AG04450 (cell line): ENCODE results near the gene PSTPIP1. TPM values are rescaled to one million over a fixed set of nuclear protein-coding genes. Genes with fewer than 3 reads are reported as not detected.

Experiments
- CTCF ChIA-PET: fragments of 300-600, 350-600 bp; formaldehyde crosslinking; extraction: SDS; loops from one replicate; lab custom pipeline; 2022; ENCODE audit warnings: antibody characterized with exemption, inconsistent platforms; lab: Charles Lee
- POLR2A ChIA-PET: fragments of 350-600 bp; formaldehyde crosslinking; extraction: SDS; loops from one replicate; lab custom pipeline; 2021; ENCODE audit warnings: antibody characterized with exemption, inconsistent platforms; lab: Yijun Ruan, JAX
- DNase-seq: peaks from one replicate; pipeline ENCODE4 v3.0.0-alpha.2; 2011; ENCODE audit warnings: low read depth, low spot score
- H3K27ac ChIP-seq: one replicate; pipeline ENCODE4 v1.5.1; 2012; ENCODE audit warnings: low read depth, low read length, control low read depth
- H3K27me3 ChIP-seq: one replicate; pipeline ENCODE4 v1.6.0; 2012; ENCODE audit warnings: low read length; ENCODE audit not compliant: control insufficient read depth, insufficient read depth
- H3K4me3 ChIP-seq: 2 replicates; pipeline ENCODE4 v1.5.1; 2011; ENCODE audit warnings: mild to moderate bottlenecking, low read depth, low read length, control low read depth
- H3K9me3 ChIP-seq: 2 replicates; pipeline ENCODE4 v1.5.1; 2012; ENCODE audit warnings: low read length; ENCODE audit not compliant: control insufficient read depth, insufficient read depth
- polyA plus RNA-seq: library from polyadenylated mRNA; depleted of rRNA; stranded (reverse); fragments of >200 nt; gene quantifications from 2 replicates; pipeline ENCODE4 v1.2.3, GENCODE V29; 2011
- TF ChIP-seq, protein P1 (sequence below): IDR thresholded peaks from 2 replicates; pipeline ENCODE4 v1.5.1; 2011; ENCODE audit warnings: low read depth, low read length, control low read depth, inconsistent platforms

PSTPIP1 gene
- polyA plus RNA-seq, 1 experiment, result 0.21 TPM

DNA sequence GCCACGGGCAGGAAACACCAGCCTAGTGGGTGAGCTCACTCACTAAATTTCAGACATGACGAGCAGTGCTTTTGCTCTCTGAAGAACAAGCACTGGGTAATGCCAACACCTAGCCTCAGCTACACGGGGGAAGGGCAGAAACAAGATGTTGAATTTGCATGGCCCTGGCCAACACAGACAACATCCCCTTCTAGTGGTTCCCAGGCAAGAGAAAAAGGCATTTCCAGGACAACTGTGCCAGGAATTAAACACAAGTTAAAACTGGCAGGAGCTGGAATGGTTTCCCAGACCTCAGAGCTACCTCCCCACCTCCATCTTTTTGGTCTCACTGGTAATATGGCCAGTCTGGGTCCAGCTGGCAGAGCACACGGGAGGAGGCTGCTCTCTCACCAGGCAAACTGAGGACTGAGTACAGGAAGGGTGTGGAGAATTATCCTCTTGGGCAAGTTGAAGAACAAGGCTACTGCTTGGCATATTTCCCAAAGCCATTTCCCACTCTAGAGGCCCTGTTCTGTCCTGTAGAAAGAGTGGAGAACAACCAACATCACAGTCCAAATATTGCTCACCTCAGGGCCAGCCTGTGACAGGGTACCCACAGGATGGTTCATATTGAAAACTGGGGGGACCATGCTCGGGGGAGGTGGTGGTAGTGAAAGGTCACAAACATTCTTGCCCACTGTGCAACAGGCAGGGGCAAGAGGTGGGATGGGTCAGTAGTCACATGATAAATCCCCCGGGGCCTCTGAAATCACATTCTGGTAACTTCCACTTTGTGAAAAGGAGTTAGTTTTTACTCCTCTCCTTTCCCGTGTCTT lies 49.5 kb downstream of the PSTPIP1 start:
- Histone ChIP-seq H3K27ac (no peak overlapping the region), H3K9me3 (no peaks in the 10 kb centered on the region), H3K4me3 (no peak overlapping the region), H3K27me3 (no peaks in the 10 kb centered on the region)
- DNase-seq, result no peak
- TF ChIP-seq, protein P1, sequence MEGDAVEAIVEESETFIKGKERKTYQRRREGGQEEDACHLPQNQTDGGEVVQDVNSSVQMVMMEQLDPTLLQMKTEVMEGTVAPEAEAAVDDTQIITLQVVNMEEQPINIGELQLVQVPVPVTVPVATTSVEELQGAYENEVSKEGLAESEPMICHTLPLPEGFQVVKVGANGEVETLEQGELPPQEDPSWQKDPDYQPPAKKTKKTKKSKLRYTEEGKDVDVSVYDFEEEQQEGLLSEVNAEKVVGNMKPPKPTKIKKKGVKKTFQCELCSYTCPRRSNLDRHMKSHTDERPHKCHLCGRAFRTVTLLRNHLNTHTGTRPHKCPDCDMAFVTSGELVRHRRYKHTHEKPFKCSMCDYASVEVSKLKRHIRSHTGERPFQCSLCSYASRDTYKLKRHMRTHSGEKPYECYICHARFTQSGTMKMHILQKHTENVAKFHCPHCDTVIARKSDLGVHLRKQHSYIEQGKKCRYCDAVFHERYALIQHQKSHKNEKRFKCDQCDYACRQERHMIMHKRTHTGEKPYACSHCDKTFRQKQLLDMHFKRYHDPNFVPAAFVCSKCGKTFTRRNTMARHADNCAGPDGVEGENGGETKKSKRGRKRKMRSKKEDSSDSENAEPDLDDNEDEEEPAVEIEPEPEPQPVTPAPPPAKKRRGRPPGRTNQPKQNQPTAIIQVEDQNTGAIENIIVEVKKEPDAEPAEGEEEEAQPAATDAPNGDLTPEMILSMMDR, result no peak
- CTCF ChIA-PET, result interaction anchor here (1.9 kb wide), 1 partner anchor 10 kb away, joined by 5 read pairs; no protein-coding TSS in a partner anchor
- POLR2A ChIA-PET, result no interaction called here

DNA sequence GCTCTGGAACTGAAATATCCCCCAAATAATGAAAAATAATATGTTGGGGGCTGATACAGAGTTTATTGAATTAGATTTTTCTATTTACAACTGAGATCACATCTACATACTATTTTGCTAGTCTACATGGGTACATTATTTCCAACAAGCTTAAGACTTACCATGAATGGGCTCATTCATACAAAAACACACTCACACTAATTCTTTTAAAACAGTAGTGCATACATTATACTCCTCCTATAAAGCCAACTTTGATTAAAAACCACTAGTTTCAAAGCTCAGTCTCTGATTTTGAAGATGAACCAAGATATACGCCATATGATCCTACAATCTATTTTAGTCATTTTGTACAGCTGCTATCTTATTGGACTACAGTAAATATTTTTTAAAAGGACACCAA lies 51.1 kb downstream of the PSTPIP1 start:
- ChIA-PET POLR2A (no interaction called here), CTCF (interaction anchor here (0.7 to 1.9 kb wide), 3 partner anchors 10 to 21 kb away, joined by 3 to 5 read pairs (median 3); no protein-coding TSS in a partner anchor)
- Histone ChIP-seq H3K27me3 (no peaks in the 10 kb centered on the region), H3K4me3 (no peak overlapping the region), H3K9me3 (no peaks in the 10 kb centered on the region), H3K27ac (no peak overlapping the region)
- DNase-seq, result no peak
- TF ChIP-seq, protein P1, result no peak

DNA sequence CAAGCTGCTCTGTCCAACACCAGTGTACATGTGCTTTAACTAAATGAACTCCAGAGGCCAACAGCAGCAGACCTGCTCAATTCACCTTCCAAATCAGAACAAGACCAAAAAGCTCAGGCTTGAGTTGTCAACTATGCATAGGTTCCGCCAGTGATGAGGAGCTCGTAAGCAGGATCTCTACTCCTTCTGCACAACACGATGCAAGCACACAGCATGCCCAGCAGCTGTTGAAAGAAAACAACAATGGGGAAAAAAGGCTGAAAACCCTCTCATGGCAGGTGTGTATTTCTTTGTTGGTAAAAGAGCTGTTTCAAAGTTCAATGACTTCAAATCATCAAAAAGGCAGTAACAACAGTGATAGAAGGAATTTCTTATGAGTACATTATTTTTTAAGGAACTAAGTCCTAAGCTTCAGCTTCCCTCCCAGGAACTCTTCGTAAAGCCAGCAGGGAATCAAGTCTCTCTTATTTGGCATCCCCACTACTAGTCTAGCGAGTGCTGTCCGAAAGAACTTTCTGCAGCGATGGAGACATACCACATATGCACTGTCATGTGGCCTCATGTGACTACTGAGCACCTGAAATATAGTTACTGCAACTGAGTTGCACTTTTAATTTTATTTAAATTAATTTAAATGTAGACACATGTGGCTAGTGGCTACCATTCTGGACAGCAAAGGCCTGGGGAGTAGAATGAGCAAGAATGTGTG lies 51.9 kb downstream of the PSTPIP1 start:
- H3K27me3 ChIP-seq, result no peaks in the 10 kb centered on the region
- no peak overlapping the region for H3K4me3 ChIP-seq
- no peaks in the 10 kb centered on the region for H3K9me3 ChIP-seq
- H3K27ac ChIP-seq, result no peak overlapping the region
- ChIA-PET POLR2A (no interaction called here), CTCF (interaction anchor here (0.7 kb wide), 1 partner anchor 22 kb away, joined by 3 read pairs; no protein-coding TSS in a partner anchor)
- TF ChIP-seq, protein P1, result no peak
- DNase-seq, result no peak

DNA sequence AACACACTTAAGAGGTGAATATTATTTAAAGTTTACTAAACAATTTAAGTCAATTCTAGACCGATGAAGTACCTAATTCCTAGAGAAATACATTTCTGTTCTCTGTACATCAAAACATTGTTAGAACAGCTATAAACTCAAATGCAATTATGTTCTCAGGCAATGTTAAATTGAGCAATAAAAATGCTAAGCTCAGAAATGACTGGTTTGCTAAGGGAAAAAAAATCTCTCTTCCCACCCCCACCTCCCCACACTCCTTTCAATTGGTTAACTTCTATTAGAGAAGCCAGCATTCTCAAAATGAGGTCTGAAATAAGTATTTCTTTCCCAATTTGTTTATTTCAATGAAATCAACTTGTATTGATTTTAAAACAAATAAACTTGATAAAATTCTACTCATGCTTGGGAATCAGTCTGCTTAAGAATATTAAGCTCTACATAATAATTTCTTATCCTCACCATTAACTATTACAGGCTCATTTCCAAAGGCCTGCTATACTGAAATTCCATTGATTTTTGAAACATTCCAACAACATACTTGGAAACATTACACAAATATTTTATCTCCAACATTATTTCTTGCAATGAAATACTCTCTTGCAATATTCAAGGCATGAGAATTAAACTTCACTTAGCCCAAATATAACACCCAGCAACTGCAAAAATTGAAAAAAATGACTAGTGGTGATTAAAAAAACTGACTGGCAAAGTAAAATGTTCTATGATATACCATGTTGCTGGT lies 53.4 kb downstream of the PSTPIP1 start:
- CTCF ChIA-PET, result interaction anchor here (0.7 to 1.6 kb wide), 6 partner anchors 12 to 818 kb away, joined by 3 to 10 read pairs (median 4); no protein-coding TSS in a partner anchor

More for the DNA sequence above, 53.4 kb downstream of the PSTPIP1 start:
- POLR2A ChIA-PET, result interaction anchor here (0.7 to 1.0 kb wide), 3 partner anchors 9 to 449 kb away, joined by 3 to 4 read pairs (median 3); partner anchors contain the start of gene TSPAN3
- TF ChIP-seq, protein P1, result no peak
- Histone ChIP-seq H3K27me3 (no peaks in the 10 kb centered on the region), H3K9me3 (no peaks in the 10 kb centered on the region), H3K27ac (no peak overlapping the region), H3K4me3 (no peak overlapping the region)
- DNase-seq, result no peak
